ENCODE data around the gene LPAR6. TPM values are rescaled to one million over a fixed set of nuclear protein-coding genes. Genes with fewer than 3 reads are reported as not detected.
A peak's percentile ranks its signal among the peaks of the same experiment; 100 is the strongest.

LPAR6 gene
- total and polyA plus RNA-seq, 12 donors: 8.6 to 56.6 (median 29.6) TPM

GRCh38 chr13:48404952-48405351, 8.0 kb downstream of the LPAR6 start:
- no peaks in the 10 kb centered on the region for H3K27me3 ChIP-seq
- DNase-seq: no peak
- peak overlapping the region in 4 of 5 donors; percentile 10 to 75 (median 28) for H3K27ac ChIP-seq
- H3K36me3 ChIP-seq (replicated peaks in 1 of 2): no peaks in the 10 kb centered on the region
- 48 to 73% (median 58%) methylated on average over 1 of the region's 1 CpG for WGBS, 4 donors
- no peak overlapping the region for H3K4me3 ChIP-seq
- intact Hi-C loops (cut with DNase I): no loop called here
- peaks cover 0 to 4% (median 0%) of the 10 kb centered on the region in 3 donors for H3K9me3 ChIP-seq (replicated peaks in 1 of 3)
- peaks cover 35 to 70% of the 10 kb centered on the region in 2 donors for H3K4me1 ChIP-seq (replicated peaks in 1 of 2)
- TF ChIP-seq CTCF (IDR thresholded peaks at IDR 0.05) (no peak), POLR2A (IDR thresholded peaks at IDR 0.05) (no peak)

- H3K4me1 ChIP-seq (replicated peaks in 1 of 2): peaks cover 35 to 79% of the 10 kb centered on the region in 2 donors
- no peaks in the 10 kb centered on the region for H3K36me3 ChIP-seq (replicated peaks in 1 of 2)
- no peak overlapping the region for H3K4me3 ChIP-seq
- DNase-seq: no peak
- 74 to 88% (median 77%) methylated on average over 8 of the region's 8 CpGs for WGBS, 4 donors
- H3K9me3 ChIP-seq (replicated peaks in 1 of 3): peaks cover 0 to 4% (median 0%) of the 10 kb centered on the region in 3 donors
- TF ChIP-seq CTCF (IDR thresholded peaks at IDR 0.05) (no peak), POLR2A (IDR thresholded peaks at IDR 0.05) (no peak)
- intact Hi-C loops (cut with DNase I): no loop called here
- H3K27me3 ChIP-seq: no peaks in the 10 kb centered on the region
- peak overlapping the region in 4 of 5 donors; percentile 49 to 75 (median 54) for H3K27ac ChIP-seq
These were observed 9.0 kb downstream of the LPAR6 start for GRCh38 chr13:48403913-48404312.

GRCh38 chr13:48403151-48403631, 9.7 kb downstream of the LPAR6 start:
- H3K27ac ChIP-seq: peak overlapping the region; percentile 48 to 75 (median 49)
- no peaks in the 10 kb centered on the region for H3K36me3 ChIP-seq (replicated peaks in 1 of 2)
- DNase-seq: no peak
- 13 to 20% (median 16%) methylated on average over 2 of the region's 2 CpGs for WGBS, 4 donors
- intact Hi-C loops (cut with DNase I): no loop called here
- H3K27me3 ChIP-seq: no peaks in the 10 kb centered on the region
- TF ChIP-seq POLR2A (IDR thresholded peaks at IDR 0.05): peak in 1 of 2 donors; percentile 68
- TF ChIP-seq CTCF (IDR thresholded peaks at IDR 0.05): no peak
- peak overlapping the region in 1 of 4 donors; percentile 32 for H3K4me3 ChIP-seq
- H3K9me3 ChIP-seq (replicated peaks in 1 of 3): peaks cover 0 to 4% (median 0%) of the 10 kb centered on the region in 3 donors
- peaks cover 35 to 86% of the 10 kb centered on the region in 2 donors for H3K4me1 ChIP-seq (replicated peaks in 1 of 2)

- Histone ChIP-seq H3K9me3 (replicated peaks in 1 of 3) (peaks cover 0 to 4% (median 0%) of the 10 kb centered on the region in 3 donors), H3K4me3 (peak overlapping the region in 1 of 4 donors; percentile 32), H3K27me3 (no peaks in the 10 kb centered on the region), H3K27ac (peak overlapping the region in 3 of 5 donors; percentile 48 to 75 (median 49)), H3K4me1 (replicated peaks in 1 of 2) (peaks cover 35 to 92% of the 10 kb centered on the region in 2 donors), H3K36me3 (replicated peaks in 1 of 2) (no peaks in the 10 kb centered on the region)
- TF ChIP-seq CTCF (IDR thresholded peaks at IDR 0.05) (no peak), POLR2A (IDR thresholded peaks at IDR 0.05) (no peak)
- peak in 2 of 7 donors; percentile 15 to 19 for DNase-seq
- WGBS, 4 donors: 52 to 75% (median 68%) methylated on average over 2 of the region's 2 CpGs
- intact Hi-C loops (cut with DNase I): no loop called here
These were observed 10.5 kb downstream of the LPAR6 start for GRCh38 chr13:48402325-48402932.

Measured in adrenal gland (tissue), 12 donors.